HCT116 (cell line): Measurements from ENCODE around the gene SLC25A44.

ENCODE experiments used
- CEBPB ChIP-seq: IDR thresholded peaks from 2 replicates; pipeline ENCODE4 v1.6.1; 2012; ENCODE audit warnings: low read depth
- CTCF ChIP-seq, 3 experiments: fragments of 200-600 bp in 1 of 3; sonication (generic) in 1 of 3; IDR thresholded peaks in 2 of 3; conservative IDR thresholded peaks in 1 of 3; 2 replicates each; pipeline ENCODE4 v1.5.1; 2012 to 2017; ENCODE audit warnings: low read depth in 2 of 3, low read length in 2 of 3, antibody characterized with exemption in 1 of 3, borderline replicate concordance in 1 of 3, control low read depth in 1 of 3, mild to moderate bottlenecking in 1 of 3, mixed read lengths in 1 of 3, mixed run types in 1 of 3, moderate library complexity in 1 of 3; ENCODE audit not compliant: insufficient read depth in 1 of 3
- EGR1 ChIP-seq: IDR thresholded peaks from 2 replicates; pipeline ENCODE4 v1.6.1; 2012; ENCODE audit warnings: low read depth
- EZH2 ChIP-seq: fragments of 200-600 bp; sonication (generic); IDR thresholded peaks from 2 replicates; pipeline ENCODE4 v1.6.1; 2017; ENCODE audit warnings: antibody characterized with exemption, mixed run types
- EZH2phosphoT487 ChIP-seq: fragments of 200-600 bp; IDR thresholded peaks from 2 replicates; pipeline ENCODE4 v1.6.1; 2018; ENCODE audit warnings: antibody characterized with exemption, borderline replicate concordance
- JUND ChIP-seq: IDR thresholded peaks from 2 replicates; pipeline ENCODE4 v1.6.1; 2012
- POLR2A ChIP-seq: IDR thresholded peaks from 2 replicates; pipeline ENCODE4 v1.7.0; 2011; ENCODE audit warnings: borderline replicate concordance; ENCODE audit not compliant: insufficient read depth, insufficient read length; ENCODE audit errors: extremely low read depth
- RAD21 ChIP-seq: IDR thresholded peaks from 2 replicates; pipeline ENCODE4 v1.6.1; 2012; ENCODE audit warnings: low read depth, mild to moderate bottlenecking
- SRF ChIP-seq: IDR thresholded peaks from 2 replicates; pipeline ENCODE4 v1.6.1; 2012; ENCODE audit warnings: low read depth
- YY1 ChIP-seq: IDR thresholded peaks from 2 replicates; pipeline ENCODE4 v1.6.1; 2011; ENCODE audit warnings: low read length, low read depth, moderate library complexity, mild to moderate bottlenecking; ENCODE audit not compliant: insufficient replicate concordance; ENCODE audit errors: extremely low read depth

- TF ChIP-seq EZH2 (no peak), EZH2phosphoT487 (no peak), CTCF (IDR thresholded peaks at IDR 0.05 in 2 of 3, conservative IDR thresholded peaks at IDR 0.05 in 1 of 3; ENCODE audit: borderline replicate concordance in 1 of 3, insufficient read depth in 1 of 3, low read depth in 2 of 3, low read length in 2 of 3) (no peak), YY1 (no peak), SRF (no peak), RAD21 (no peak), EGR1 (no peak), JUND (no peak), CEBPB (no peak), POLR2A (no peak)
Measured at GRCh38 chr1:156193208-156193487, 756 bp upstream of the SLC25A44 start.
